ENCODE data around the gene SLC29A2.
"Not testable (repeated sequence)": the region's sequence is repeated elsewhere in the genome, so short reads cannot be mapped to it uniquely, and the experiment has no call there.

Gene SLC29A2

DNA sequence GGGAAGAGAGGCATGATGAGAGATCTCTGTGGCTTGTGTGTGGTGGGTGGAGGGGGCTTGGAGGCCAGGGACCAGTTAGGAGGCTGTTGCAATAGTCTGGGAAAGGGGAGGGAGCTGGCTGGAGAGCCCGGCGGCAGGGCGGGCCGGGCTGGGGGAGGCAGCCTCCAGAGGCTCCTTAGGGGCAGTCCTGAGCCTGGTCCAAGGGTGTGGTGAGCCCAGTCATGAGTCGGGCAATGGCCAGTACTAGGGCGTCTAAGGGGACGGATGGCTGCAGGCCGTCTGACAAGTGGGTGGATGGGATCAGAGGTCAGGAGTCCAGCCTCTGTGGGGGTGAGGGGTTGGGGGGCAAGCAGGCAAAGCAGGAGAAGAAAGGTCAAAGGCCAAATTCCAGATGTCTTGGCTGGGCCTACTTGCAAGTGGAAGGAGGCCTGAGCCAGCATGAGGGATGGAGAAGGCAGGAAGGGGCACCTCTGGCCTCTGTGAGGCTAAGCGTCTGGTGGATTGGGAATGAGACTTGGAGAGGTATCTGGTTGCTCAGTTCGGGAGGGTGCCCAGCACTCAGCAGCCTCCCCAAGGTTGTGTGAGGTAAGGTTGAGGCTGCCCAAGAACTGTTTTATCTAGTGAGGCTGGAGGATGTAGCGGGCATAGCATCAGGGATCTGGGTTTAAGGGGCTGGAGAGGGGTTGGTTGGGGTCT, 48.7 kb downstream of the SLC29A2 start:
- DNase-seq (ENCODE audit: low read depth, low spot score), result no peak
- no peak overlapping the region for H3K27ac ChIP-seq

DNA sequence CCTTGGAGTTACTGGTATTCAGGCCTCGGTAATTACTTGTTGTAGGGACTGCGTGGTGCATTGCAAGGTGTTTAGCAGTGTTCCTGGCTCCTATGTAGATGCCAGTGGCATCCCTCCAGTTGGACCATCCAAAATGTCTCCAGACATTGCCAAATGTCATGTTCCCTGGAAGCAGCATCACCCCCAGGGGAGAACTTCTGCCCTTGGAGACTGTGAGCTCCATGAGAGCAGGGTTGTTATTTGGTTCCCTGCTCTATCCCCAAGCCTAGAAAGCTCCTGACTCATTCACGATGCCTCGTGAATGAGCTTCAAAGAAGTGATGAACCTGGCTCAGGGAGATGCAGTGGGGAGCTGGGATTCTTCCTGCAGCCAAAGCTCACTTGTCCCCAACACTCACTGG, 50.0 kb downstream of the SLC29A2 start:
- H3K27ac ChIP-seq, result no peak overlapping the region
- DNase-seq (ENCODE audit: low read depth, low spot score), result no peak

DNA sequence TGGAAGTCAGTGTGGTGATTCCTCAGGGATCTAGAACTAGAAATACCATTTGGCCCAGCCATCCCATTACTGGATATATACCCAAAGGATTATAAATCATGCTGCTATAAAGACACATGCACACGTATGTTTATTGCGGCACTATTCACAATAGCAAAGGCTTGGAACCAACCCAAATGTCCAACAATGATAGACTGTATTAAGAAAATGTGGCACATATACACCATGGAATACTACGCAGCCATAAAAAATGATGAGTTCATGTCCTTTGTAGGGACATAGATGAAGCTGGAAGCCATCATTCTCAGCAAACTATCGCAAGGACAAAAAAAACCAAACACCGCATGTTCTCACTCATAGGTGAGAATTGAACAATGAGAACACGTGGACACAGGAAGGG, 50.8 kb downstream of the SLC29A2 start:
- H3K27ac ChIP-seq; DNase-seq (ENCODE audit: low read depth, low spot score): not testable (repeated sequence)

DNA sequence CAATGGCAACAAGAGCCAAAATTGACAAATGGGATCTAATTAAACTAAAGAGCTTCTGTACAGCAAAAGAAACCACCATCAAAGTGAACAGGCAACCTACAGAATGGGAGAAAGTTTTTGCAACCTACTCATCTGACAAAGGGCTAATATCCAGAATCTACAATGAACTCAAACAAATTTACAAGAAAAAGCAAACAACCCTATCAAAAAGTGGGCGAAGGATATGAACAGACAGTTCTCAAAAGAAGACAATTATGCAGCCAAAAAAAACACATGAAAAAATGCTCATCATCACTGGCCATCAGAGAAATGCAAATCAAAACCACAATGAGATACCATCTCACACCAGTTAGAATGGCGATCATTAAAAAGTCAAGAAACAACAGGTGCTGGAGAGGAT, 51.3 kb downstream of the SLC29A2 start:
- DNase-seq (ENCODE audit: low read depth, low spot score); H3K27ac ChIP-seq: not testable (repeated sequence)

DNA sequence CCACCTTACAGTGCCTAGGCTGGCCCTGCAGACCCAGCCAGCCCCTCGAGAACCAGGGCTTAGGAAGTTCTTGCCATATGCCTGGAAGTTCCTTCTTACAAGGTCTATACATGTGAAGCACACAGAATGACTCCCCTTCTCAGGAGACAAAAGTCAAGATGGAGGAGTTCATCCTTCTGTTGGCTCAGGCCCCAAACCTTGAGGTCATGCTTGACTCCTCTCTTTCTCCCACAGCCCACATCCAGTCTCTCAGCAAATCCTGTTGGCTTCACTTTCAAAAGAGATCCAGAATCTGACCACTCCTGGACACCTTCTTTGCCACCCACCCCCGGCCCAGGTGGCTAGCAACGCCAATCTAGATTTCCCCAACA, 53.0 kb downstream of the SLC29A2 start:
- no peak overlapping the region for H3K27ac ChIP-seq
- DNase-seq (ENCODE audit: low read depth, low spot score), result no peak

DNA sequence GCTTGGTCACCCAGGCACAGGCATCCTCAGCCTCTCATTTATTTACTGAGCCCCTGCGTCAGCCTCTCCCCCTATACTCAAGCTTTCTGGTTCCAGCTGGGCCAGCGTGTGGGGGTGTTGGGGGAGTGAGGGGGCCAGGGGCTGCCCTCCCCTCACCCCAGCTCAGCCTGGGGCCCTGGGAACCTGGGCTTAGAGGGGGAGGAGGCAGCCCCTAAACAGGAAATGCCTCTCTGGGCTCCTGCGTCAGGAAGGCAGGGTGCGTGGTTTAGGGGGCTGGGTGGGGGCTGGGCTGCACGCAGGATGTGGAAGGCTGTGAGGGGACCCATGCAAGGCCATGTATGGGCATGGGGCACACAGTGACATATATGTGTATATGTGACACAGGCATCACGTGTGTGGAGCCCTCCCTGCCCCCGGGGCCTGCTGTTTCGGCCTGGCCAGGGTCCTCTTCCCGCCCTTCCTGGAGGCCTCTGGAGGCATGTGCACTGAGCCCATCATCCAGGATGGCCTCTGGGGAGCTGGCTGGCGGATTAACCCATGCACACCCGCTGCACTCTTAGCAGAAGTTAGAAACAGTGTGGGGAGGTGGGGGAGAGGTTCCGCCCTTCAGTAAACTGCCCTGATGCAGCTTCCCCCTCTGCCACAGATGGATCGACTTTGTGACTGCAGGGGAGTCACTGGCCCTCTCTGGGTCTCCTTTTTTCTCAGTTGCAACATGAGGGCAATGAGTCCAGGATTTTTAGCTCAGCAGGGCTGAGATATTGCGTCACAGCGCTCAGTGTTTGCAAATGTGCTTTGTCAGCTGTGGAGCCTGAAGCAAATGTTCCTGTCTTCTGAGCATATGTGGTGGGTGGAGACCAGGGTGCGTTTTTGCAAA, 53.6 kb downstream of the SLC29A2 start:
- no peak for DNase-seq (ENCODE audit: low read depth, low spot score)
- H3K27ac ChIP-seq, result no peak overlapping the region

DNA sequence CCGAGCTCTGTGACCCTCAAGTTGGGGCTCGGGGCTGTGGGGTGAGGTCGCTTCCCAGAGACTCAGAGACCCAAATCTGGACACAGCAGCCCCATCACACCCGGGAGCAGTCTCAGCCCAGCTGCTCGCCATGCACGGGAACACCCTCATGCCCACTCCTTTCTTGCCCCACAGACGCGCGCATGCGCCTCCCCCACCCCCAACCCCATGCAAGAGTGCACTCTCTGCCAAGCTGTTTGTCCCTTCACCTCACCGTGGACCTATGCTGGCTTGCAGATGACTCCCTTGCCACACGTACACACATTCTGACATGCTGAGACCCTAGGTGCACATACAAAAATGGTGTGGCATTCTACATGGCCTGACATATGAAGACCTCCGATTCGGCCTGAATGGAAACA, 54.2 kb downstream of the SLC29A2 start:
- H3K27ac ChIP-seq, result no peak overlapping the region
- no peak for DNase-seq (ENCODE audit: low read depth, low spot score)

DNA sequence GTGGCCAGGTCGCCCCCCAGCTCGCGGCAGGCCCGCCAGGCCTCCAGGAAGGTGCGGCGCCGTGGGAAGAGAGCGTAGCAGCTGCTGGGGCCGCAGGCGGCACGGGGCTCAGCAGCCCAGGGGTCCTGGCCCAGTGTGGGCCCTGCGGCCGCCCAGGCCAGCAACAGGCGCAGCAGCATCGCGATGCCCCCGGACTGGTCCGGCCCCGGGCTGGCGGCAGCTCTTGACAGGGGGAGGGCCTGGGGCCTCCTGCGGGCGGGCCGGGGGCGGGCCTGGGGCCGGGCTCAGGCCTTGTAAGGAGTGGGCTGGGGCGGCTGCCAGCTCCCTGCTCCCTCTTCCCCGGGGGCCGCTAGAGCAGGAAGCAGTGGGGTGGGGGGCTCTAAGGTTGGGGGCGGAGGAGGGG, 54.7 kb downstream of the SLC29A2 start, which contains the start of gene CD248:
Gene CD248, minus strand, starts transcription at position 196 of the 403 bp plus-strand sequence. Its CDS starts 17 bp downstream, at position 179.
- no peak for DNase-seq (ENCODE audit: low read depth, low spot score)
- no peak within 1 kb of the TSS for H3K27ac ChIP-seq

DNA sequence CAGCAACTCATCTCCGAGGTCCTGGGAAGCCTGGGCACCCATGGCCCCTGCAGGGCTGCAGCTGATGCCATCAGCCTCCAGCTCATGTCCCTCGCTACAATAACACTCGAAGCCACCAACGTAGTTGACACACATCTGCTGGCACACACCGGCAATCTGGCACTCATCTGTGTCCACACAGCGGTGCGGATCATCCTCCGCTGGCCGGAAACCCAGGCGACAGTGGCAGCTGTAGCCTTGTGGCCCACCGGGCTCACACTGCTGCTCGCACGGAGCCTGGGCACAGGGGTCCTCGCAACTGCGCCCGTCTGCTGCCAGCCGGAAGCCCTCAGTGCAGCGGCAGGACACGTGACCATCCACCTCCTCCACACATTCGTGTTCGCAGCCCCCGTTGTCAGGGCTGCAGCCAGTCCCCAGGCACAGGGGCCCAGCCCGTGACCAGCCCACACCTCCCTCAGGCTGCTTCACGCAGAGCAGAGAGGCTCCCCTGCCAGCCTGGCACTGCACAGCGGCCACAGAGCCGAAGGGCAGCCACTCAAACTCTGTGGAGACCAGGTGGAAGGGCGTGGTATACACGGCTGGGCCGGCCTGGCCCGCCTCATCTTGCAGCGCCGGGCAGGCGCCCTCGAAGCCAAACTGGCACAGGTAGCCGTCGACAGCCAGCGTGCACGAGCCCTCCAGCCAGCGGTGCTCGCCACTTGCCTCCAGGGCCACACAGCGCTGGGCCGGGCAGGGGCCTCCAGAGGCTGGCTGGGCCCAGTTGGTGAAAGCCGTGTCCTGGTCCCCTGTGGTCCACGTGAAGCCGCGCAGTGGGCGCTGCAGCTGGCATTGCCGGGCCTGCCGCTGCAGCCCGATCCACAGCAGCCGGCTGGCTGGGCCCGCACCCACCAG, 55.4 kb downstream of the SLC29A2 start:
- no peak for DNase-seq (ENCODE audit: low read depth, low spot score)
- H3K27ac ChIP-seq, result no peak overlapping the region

DNA sequence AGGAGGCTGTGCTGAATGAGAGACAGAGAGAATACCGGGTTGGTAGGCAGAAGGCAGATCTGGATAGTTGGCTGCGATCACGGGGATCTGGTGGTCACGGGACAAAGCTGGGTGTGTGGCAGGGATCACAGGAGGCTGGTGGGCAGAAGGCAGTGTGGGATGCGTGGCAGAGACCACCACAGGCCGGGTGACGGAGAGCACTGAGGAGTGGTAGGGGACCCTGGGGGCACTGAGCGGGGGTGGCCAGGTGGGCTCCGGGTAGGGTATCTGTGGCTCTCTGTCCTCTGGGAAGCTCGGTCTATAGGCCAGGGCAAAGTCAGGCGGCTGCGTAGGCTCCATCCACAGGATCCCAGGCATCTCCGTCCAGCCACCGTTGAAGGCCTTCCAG, 56.1 kb downstream of the SLC29A2 start:
- H3K27ac ChIP-seq, result no peak overlapping the region
- DNase-seq (ENCODE audit: low read depth, low spot score), result no peak

DNA sequence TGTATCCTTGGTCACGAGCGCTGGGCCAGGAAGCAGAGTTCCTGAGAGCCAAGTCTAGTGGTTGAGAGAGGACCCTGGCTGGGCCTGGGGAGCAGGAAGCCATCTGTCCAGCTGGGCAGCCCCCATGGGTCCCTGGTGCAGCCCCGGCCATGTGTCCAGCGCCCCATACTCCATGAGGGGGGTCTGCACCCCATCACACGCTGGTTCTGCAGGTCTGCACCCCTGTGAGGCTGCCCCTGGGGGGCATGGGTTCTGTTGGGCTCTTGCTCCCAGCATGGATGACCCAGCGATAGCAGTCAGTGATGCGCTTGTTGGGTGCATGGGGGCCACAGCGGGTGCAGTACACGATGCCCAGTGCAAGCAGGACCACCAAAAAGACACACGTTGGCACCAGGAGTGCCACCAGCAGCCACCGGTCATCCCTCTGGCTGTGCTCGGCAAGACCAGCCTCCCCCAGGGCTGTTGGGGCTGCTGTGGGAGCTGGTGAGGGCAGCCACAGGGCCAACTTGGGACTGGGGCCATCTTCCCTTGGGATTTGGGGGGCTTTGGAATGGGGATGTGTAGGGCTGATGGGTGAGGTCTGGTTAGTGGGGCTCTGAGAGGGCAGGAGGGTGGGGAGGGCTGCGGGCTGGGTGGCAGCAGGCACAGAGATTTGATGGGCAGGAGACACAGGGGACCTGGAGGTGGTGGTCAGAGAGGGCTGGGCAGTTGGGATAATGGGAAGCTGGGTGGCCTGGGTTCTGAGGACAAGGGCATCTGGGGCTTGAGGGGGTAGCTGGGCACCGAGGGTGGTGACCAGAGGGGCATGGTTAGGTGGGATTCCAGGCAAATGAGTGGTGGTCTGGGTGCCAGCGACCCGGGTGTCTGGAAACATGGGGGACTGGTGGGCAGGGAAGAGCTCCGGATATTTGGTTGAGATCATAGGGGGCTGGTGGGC, 56.7 kb downstream of the SLC29A2 start:
- DNase-seq (ENCODE audit: low read depth, low spot score), result no peak
- H3K27ac ChIP-seq, result no peak overlapping the region

DNA sequence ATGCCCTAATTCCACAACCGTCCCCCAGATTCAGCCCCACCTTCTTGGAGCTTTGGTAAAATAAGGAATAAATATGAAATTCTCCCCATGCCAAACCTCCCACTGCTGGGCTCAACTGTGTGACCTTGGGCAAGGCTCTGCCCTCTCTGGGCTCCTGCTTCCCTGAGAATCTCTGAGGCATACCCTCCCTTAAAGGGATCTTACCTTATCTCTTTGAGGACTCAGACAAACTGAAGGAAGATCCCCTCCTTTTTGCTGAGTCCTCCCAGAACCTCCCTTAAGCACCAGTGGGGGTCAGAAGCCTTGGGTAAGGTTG, 57.4 kb downstream of the SLC29A2 start:
- no peak overlapping the region for H3K27ac ChIP-seq
- DNase-seq (ENCODE audit: low read depth, low spot score), result no peak

DNA sequence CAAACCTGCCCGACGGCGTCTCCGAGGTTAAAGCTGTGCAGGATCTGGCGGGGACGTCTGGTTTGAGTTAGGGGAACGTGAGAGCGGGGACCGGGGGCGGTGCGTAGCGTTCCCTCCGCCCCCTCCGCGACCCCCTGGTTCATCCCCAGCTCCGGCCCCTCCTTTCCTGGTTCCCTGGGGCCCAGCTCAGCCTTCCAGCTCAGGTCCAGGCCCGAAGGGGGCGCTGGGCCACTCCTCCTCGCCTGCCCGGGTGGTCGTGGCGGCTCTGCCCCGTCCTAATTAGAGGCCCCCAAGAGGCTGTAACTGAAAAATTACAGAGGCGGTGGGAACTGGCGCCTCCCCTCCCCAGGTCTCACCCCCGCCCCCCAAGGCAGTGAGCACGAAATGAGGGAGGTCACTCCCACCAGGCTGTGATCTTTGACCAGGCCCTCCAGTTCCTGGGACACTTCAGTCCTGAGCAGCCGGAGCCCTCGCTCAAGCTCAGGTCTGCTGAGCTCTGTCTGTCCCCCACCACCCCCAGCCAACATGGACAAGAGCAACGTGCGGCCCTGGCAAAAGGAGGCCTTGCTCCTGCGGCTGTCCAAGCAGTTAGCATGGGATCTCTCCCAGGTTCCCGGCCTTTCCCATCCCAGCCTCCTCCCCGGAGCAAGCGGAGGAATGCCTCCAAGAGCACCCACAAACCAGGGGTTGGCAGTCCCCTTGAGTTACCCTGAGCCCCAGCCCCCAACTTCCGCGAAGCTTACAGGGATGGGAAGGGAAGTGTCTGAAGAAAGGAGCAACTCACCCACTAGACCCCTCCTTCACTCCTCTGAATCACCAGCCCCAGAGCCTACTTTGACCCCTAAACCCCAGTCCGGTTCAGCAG, 58.0 kb downstream of the SLC29A2 start:
- no peak for DNase-seq (ENCODE audit: low read depth, low spot score)
- H3K27ac ChIP-seq, result no peak overlapping the region

DNA sequence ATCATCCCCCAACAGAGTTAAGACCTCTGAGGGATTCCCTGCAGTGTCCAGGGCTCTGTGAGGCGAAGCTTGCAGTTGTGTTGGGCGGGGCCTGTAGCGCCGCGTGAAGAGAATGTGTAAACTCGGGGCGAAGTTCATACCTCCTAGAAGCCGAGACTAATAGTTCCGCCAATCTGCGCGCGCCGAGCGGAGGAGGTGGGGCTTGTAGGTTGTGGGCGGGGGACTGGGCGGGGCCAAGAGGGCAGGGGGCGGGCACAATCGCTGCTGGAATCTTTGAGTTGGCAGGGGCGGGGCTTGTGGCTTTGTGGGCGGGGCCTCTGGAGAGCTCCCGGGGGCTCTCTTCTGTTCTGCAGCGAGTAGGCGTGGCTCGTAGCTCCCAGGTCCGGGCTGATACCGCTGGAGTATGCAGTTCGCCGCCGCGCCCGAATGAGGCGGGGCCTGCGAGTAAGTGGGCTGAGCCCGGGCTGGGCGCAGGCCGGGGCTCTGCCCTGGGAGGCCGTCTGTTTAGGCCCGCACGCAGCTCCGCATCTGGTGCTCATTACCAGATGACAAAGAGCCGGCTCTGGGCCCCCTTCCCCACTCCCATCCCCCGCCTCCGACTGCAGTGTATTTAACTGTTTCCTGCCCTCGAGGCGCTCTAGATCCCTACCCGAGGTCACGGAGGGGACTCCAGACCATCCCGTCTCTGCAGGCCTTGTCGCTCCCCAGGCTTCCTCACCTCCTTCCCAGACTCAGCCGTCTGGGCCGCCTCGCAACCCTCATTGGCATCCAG, 58.8 kb downstream of the SLC29A2 start:
- peak overlapping the region; percentile 56 for H3K27ac ChIP-seq
- DNase-seq (ENCODE audit: low read depth, low spot score), result peak; percentile 76

Data from epithelial cell of prostate (primary cell).